ENCODE results near the gene HSF5. TPM values are rescaled to one million over a fixed set of nuclear protein-coding genes. Genes with fewer than 3 reads are reported as not detected.

HSF5 gene
- polyA plus RNA-seq, 1 experiment: not detected

- H3K27ac ChIP-seq (ENCODE audit: low read depth, low read length): no peak overlapping the region
- H3K9me3 ChIP-seq (ENCODE audit: control insufficient read depth, insufficient read depth, low read length): no peaks in the 10 kb centered on the region
- ChIA-PET CTCF (no interaction called here), POLR2A (no interaction called here)
- no peak overlapping the region for H3K4me3 ChIP-seq (ENCODE audit: low read depth, low read length)
- TF ChIP-seq CTCF (IDR thresholded peaks at IDR 0.05; ENCODE audit: low read depth, low read length): no peak
- H3K27me3 ChIP-seq (ENCODE audit: control insufficient read depth, insufficient read depth, low read length): peaks cover 5% of the 10 kb centered on the region
- DNase-seq (ENCODE audit: low read depth, low spot score): no peak
Observed at GRCh38 chr17:58373003-58373402, 115.2 kb downstream of the HSF5 start.

GRCh38 chr17:58371300-58371950 is 116.8 kb downstream of the HSF5 start:
- ChIA-PET POLR2A (no interaction called here), CTCF (interaction anchor here (1.6 kb wide), 1 partner anchor 121 kb away, joined by 5 read pairs; no protein-coding TSS in a partner anchor)
- Histone ChIP-seq H3K27ac (ENCODE audit: low read depth, low read length) (no peak overlapping the region), H3K27me3 (ENCODE audit: control insufficient read depth, insufficient read depth, low read length) (peaks cover 9% of the 10 kb centered on the region), H3K9me3 (ENCODE audit: control insufficient read depth, insufficient read depth, low read length) (no peaks in the 10 kb centered on the region), H3K4me3 (ENCODE audit: low read depth, low read length) (no peak overlapping the region)
- DNase-seq (ENCODE audit: low read depth, low spot score): no peak
- TF ChIP-seq CTCF (IDR thresholded peaks at IDR 0.05; ENCODE audit: low read depth, low read length): no peak

DNA sequence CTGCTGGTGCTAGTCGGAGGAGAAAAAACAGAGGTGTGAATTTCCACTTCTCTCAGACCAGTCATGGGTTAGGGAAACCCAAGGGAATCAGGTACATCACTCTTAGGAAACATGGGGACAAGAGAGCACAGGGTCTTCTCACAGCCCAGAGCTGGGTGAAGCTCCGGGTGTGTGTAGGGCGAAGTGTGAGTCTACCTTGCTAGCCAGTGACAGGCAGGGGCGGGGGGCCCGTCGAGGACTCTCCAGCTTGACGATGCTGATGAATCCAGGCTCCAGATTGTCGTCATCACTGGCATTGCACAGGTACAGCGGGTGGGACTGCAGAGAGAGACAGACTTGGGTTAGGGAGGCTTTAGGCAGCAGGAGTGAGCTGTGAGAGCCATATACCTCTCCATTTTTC is 117.5 kb downstream of the HSF5 start:
- ChIA-PET CTCF (interaction anchor here (0.6 to 1.6 kb wide), 2 partner anchors 84 to 121 kb away, joined by 3 to 5 read pairs; no protein-coding TSS in a partner anchor), POLR2A (no interaction called here)
- H3K27ac ChIP-seq (ENCODE audit: low read depth, low read length): no peak overlapping the region
- no peak overlapping the region for H3K4me3 ChIP-seq (ENCODE audit: low read depth, low read length)
- no peaks in the 10 kb centered on the region for H3K9me3 ChIP-seq (ENCODE audit: control insufficient read depth, insufficient read depth, low read length)
- no peak for DNase-seq (ENCODE audit: low read depth, low spot score)
- peaks cover 9% of the 10 kb centered on the region for H3K27me3 ChIP-seq (ENCODE audit: control insufficient read depth, insufficient read depth, low read length)
- TF ChIP-seq CTCF (IDR thresholded peaks at IDR 0.05; ENCODE audit: low read depth, low read length): no peak

- CTCF ChIA-PET: interaction anchor here (0.6 to 1.6 kb wide), 2 partner anchors 83 to 120 kb away, joined by 3 to 5 read pairs; no protein-coding TSS in a partner anchor
- H3K27ac ChIP-seq (ENCODE audit: low read depth, low read length): no peak overlapping the region
Observed at GRCh38 chr17:58370309-58370708, 117.9 kb downstream of the HSF5 start.

More at GRCh38 chr17:58370309-58370708, 117.9 kb downstream of the HSF5 start:
- no peak overlapping the region for H3K4me3 ChIP-seq (ENCODE audit: low read depth, low read length)
- no peak for TF ChIP-seq CTCF (IDR thresholded peaks at IDR 0.05; ENCODE audit: low read depth, low read length)
- POLR2A ChIA-PET: no interaction called here
- no peak for DNase-seq (ENCODE audit: low read depth, low spot score)
- peaks cover 12% of the 10 kb centered on the region for H3K27me3 ChIP-seq (ENCODE audit: control insufficient read depth, insufficient read depth, low read length)
- no peaks in the 10 kb centered on the region for H3K9me3 ChIP-seq (ENCODE audit: control insufficient read depth, insufficient read depth, low read length)

Other genes starting within 250 kb of the HSF5 start
- not detected in 2 replicates for gene LPO, start 249.8 kb downstream of the HSF5 start, polyA plus RNA-seq (2011; rRNA removed)
- gene MPO, start 207.5 kb downstream of the HSF5 start, polyA plus RNA-seq (2011; rRNA removed): not detected in 2 replicates
- 1.5 and 1.7 TPM in 2 replicates for gene TSPOAP1, start 159.6 kb downstream of the HSF5 start, polyA plus RNA-seq (2011; rRNA removed)
- 178 and 191 TPM in 2 replicates for gene SUPT4H1, start 136.2 kb downstream of the HSF5 start, polyA plus RNA-seq (2011; rRNA removed)
- not detected in 2 replicates for gene RNF43, start 70.9 kb downstream of the HSF5 start, polyA plus RNA-seq (2011; rRNA removed)
- gene MTMR4, start 26.2 kb upstream of the HSF5 start, polyA plus RNA-seq (2011; rRNA removed): 28.3 and 33.5 TPM in 2 replicates
- gene TEX14, start 203.6 kb upstream of the HSF5 start, polyA plus RNA-seq (2011; rRNA removed): 0.02 and 0.09 TPM in 2 replicates
- 27.5 and 36.1 TPM in 2 replicates for gene RAD51C, start 204.2 kb upstream of the HSF5 start, polyA plus RNA-seq (2011; rRNA removed)